ENCODE results near the gene POLR3H.

The POLR3H gene

GRCh38 chr22:41513391-41513790 lies 30.9 kb downstream of the POLR3H start:
- no peak for DNase-seq (ENCODE audit: low read depth in 1 of 2, low spot score in 1 of 2)
- in situ Hi-C loops (cut with HindIII; ENCODE audit: low pct_unique_long_range_greater_than_20kb, low sequenced_read_pairs), result no loop called here
- TF ChIP-seq JUND (IDR thresholded peaks at IDR 0.05; ENCODE audit: low read depth), result no peak

DNA sequence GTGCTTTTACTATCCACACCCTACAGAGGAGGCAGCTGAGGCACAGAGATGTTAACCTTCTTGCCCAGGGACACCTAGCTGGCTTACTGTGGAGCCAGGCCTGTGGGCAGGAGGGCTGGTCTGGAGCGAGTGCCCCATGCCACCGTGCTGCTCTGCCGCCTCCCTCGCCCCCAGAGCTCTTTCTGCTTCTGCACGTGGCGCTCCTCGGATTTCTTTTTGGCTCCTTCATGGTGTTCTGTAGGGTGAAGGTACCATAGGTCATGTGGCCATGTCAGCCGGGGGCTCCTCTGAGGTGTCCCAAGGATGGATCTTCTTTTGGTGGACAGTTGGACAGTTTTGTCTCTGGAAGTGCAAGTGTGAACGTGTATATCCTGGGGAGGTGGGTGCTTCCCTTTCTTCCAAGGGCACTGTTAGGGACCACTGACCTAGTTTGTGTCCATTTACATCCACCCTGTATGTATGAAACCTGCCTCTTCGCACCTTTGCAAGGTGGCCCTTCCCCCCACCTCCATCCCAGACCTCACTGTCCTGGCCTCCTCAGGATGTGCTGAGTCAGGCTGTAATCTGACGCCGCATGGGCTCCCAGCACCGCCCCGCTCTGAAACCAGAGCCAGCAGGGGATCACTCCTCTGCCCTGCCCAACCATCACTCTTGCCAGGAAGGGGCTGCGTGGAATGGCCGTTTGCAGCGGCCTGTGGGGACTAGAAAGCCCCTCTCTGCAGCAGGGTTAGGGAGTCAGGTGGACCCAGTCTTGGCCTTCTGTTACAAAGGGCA lies 31.7 kb downstream of the POLR3H start:
- in situ Hi-C loops (cut with HindIII; ENCODE audit: low pct_unique_long_range_greater_than_20kb, low sequenced_read_pairs), result no loop called here
- TF ChIP-seq JUND (IDR thresholded peaks at IDR 0.05; ENCODE audit: low read depth), result no peak
- DNase-seq (ENCODE audit: low read depth in 1 of 2, low spot score in 1 of 2), result peak; percentile 73 to 83

- DNase-seq (ENCODE audit: low read depth in 1 of 2, low spot score in 1 of 2), result no peak
- no peak for TF ChIP-seq JUND (IDR thresholded peaks at IDR 0.05; ENCODE audit: low read depth)
- in situ Hi-C loops (cut with HindIII; ENCODE audit: low pct_unique_long_range_greater_than_20kb, low sequenced_read_pairs), result no loop called here
Observed at GRCh38 chr22:41511521-41511968, 32.7 kb downstream of the POLR3H start.

GRCh38 chr22:41508770-41509170 lies 35.5 kb downstream of the POLR3H start:
- no peak for TF ChIP-seq JUND (IDR thresholded peaks at IDR 0.05; ENCODE audit: low read depth)

GRCh38 chr22:41507330-41508063 lies 36.8 kb downstream of the POLR3H start:
- in situ Hi-C loops (cut with HindIII; ENCODE audit: low pct_unique_long_range_greater_than_20kb, low sequenced_read_pairs), result no loop called here
- TF ChIP-seq JUND (IDR thresholded peaks at IDR 0.05; ENCODE audit: low read depth), result no peak
- DNase-seq (ENCODE audit: low read depth in 1 of 2, low spot score in 1 of 2), result no peak

More at GRCh38 chr22:41508770-41509170, 35.5 kb downstream of the POLR3H start:
- in situ Hi-C loops (cut with HindIII; ENCODE audit: low pct_unique_long_range_greater_than_20kb, low sequenced_read_pairs), result no loop called here
- no peak for DNase-seq (ENCODE audit: low read depth in 1 of 2, low spot score in 1 of 2)

DNA sequence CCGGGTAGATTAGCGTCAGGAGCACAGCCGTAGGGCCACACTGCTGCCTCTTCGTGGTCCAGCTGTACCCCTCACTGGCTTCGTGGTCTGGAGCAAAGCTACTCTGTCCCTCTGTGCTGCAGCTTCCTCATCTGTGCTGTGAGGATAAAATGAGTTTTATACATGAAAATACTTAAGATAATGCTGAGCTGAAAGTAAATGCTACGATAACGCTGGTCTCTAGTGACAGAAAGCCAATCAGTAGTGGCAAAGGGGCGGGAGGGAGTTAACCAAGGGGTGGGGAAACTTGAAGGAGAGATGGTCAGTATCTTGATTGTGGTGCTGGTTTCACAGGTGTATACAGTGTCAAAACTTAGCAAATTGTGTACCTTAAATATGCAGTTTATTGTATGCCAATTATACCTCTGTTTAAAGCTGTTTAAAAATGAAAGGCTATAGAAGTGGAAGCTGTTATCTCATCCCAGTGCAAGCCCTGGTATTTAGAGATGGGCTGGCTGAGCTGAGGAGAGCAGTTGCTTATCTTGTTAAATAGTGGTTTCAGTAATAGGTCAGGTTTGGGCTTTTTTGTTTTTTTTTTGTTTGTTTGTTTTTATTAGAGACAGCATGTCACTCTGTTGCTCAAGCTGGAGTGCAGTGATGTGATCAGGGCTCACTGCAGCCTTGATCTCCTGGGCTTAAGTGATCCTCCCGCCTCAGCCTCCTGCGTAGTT lies 38.6 kb downstream of the POLR3H start:
- in situ Hi-C loops (cut with HindIII; ENCODE audit: low pct_unique_long_range_greater_than_20kb, low sequenced_read_pairs), result no loop called here
- no peak for DNase-seq (ENCODE audit: low read depth in 1 of 2, low spot score in 1 of 2)
- TF ChIP-seq JUND (IDR thresholded peaks at IDR 0.05; ENCODE audit: low read depth), result no peak

DNA sequence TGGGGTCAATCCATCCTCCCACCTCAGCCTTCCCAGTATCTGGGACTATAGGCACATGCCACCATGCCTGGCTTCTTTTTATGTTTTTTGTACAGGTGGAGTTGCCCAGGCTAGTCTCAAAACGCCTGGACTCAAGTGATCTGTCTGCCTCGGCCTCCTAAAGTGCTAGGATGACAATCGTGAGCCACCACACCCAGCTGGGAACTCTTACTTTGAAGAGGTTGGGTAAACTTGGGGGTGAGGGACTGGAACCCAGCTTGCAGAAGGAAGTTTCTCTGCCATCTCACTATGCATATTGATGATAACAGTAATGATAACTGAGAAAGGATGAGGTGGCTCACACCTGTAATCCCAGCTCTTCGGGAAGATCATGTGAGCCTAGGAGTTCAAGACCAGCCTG lies 39.5 kb downstream of the POLR3H start:
- no peak for TF ChIP-seq JUND (IDR thresholded peaks at IDR 0.05; ENCODE audit: low read depth)
- no peak for DNase-seq (ENCODE audit: low read depth in 1 of 2, low spot score in 1 of 2)
- in situ Hi-C loops (cut with HindIII; ENCODE audit: low pct_unique_long_range_greater_than_20kb, low sequenced_read_pairs), result no loop called here

- TF ChIP-seq JUND (IDR thresholded peaks at IDR 0.05; ENCODE audit: low read depth), result no peak
- DNase-seq (ENCODE audit: low read depth in 1 of 2, low spot score in 1 of 2), result no peak
- in situ Hi-C loops (cut with HindIII; ENCODE audit: low pct_unique_long_range_greater_than_20kb, low sequenced_read_pairs), result no loop called here
Observed at GRCh38 chr22:41504397-41504796, 39.9 kb downstream of the POLR3H start.

DNA sequence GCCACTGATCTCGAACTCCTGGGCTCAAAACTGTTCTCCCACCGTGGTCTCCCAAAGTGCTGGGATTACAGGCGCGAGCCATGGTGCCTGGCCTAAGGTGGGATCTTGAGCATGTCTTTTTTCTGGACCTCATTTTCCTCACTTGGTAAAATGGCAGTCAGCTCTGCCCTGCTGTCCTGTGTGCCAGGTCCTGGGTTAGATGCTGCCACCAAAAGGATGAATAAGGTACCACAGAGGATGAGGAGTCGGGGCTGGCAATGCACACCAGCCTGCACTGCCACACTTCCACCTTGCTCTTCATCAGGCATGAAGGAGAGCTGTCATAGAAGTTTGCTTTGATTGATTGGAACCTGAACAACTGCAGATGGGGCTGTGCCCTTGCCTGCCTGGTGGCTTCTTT lies 43.1 kb downstream of the POLR3H start:
- DNase-seq (ENCODE audit: low read depth in 1 of 2, low spot score in 1 of 2), result peak in 1 of 2 experiments; percentile 66
- no peak for TF ChIP-seq JUND (IDR thresholded peaks at IDR 0.05; ENCODE audit: low read depth)
- in situ Hi-C loops (cut with HindIII; ENCODE audit: low pct_unique_long_range_greater_than_20kb, low sequenced_read_pairs), result no loop called here

GRCh38 chr22:41500303-41500702 lies 44.0 kb downstream of the POLR3H start:
- in situ Hi-C loops (cut with HindIII; ENCODE audit: low pct_unique_long_range_greater_than_20kb, low sequenced_read_pairs), result no loop called here
- TF ChIP-seq JUND (IDR thresholded peaks at IDR 0.05; ENCODE audit: low read depth), result no peak
- no peak for DNase-seq (ENCODE audit: low read depth in 1 of 2, low spot score in 1 of 2)

- in situ Hi-C loops (cut with HindIII; ENCODE audit: low pct_unique_long_range_greater_than_20kb, low sequenced_read_pairs), result no loop called here
- no peak for TF ChIP-seq JUND (IDR thresholded peaks at IDR 0.05; ENCODE audit: low read depth)
- DNase-seq (ENCODE audit: low read depth in 1 of 2, low spot score in 1 of 2), result no peak
Observed at GRCh38 chr22:41499624-41500280, 44.5 kb downstream of the POLR3H start.

DNA sequence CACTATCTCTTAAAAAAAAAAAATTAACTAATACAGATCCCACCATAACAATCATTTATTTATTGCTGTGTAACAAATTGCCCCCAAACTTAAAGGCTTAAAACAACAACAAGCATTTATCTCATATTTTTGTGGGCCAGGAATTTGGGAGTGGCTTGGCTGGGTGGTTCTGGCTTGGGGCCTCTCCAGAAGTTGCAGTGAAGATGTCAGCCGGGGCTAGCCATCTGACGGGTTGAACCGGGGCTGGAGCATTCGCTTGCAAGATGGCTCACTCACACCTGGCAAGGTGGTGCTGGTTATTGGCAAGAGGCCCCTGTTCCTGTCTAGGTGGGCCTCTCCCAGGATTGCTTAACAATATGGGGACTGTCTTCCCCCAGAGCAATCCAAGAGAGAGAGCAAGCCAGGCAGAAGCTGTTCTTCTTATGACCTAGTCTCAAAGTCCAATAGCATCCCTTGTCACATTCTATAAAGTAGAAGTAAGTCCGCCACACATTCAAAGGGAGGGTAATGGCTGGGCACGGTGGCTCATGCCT lies 45.9 kb downstream of the POLR3H start:
- in situ Hi-C loops (cut with HindIII; ENCODE audit: low pct_unique_long_range_greater_than_20kb, low sequenced_read_pairs), result no loop called here
- no peak for TF ChIP-seq JUND (IDR thresholded peaks at IDR 0.05; ENCODE audit: low read depth)
- DNase-seq (ENCODE audit: low read depth in 1 of 2, low spot score in 1 of 2), result no peak
